DMS 273 (cell line): ENCODE results near the gene PLXNA4.

Experiments
- DNase-seq: peaks from one replicate; lab custom pipeline; 2025; ENCODE audit not compliant: unreplicated experiment; lab: John Stamatoyannopoulos, UW

The PLXNA4 gene

GRCh38 chr7:132565885-132566284 lies 10.4 kb downstream of the PLXNA4 start:
- no peak for DNase-seq

- DNase-seq, result no peak
Measured at GRCh38 chr7:132565441-132565840, 10.8 kb downstream of the PLXNA4 start.

DNA sequence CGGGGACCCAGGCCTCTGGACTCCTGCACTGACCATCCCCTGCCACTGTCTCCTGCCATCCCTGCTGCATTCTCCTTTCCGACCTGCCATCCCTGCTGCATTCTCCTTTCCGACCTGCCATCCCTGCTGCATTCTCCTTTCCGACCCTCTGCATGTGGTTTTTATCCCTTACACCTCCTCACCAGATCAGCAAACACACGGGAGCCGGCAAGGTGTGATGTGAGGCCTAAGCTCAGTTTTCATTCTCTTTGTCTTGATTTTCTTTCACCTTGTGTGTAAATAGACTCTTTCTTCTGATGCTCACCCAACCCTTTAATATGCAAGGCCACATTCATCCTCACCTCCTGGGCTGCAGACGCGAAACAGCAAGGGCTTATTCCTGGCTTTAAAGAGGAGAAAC lies 11.4 kb downstream of the PLXNA4 start:
- DNase-seq, result no peak

DNA sequence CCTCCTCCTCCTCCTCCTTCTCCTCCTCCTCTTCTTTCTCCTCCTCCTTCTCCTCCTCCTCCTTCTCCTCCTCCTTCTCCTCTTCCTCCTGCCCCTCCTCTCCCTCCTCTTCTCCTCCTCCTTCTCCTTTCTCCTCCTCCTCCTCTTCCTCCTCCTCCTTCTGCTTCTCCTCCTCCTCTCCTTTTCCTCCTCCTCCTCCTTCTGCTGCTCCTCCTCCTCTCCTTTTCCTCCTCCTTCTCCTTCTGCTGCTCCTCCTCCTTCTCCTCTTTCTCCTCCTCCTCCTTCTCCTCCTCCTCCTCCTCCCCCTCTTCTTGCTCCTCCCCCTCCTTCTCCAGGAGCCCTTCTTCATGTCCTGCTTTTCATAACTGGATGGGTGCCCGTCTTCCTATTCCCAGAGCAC lies 12.2 kb downstream of the PLXNA4 start:
- DNase-seq, result no peak

- DNase-seq, result no peak
Measured at GRCh38 chr7:132562690-132563089, 13.6 kb downstream of the PLXNA4 start.

DNA sequence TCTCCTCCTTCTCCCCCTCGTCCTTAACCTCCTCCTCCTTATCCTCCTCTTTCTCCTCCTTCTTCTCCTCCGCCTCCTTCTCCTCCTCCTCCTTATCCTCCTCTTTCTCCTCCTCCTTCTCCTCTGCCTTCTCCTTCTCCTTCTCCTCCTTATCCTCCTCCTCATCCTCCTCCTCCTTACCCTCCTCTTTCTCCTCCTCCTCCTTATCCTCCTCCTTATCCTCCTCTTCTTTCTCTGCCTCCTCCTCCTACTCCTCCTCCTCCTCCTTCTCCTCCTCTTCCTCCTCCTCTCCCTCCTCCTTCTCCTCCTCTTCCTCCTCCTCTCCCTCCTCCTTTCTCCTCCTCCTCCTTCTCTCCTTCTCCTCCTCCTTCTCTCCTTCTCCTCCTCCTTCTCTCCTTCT lies 14.5 kb downstream of the PLXNA4 start:
- no peak for DNase-seq

GRCh38 chr7:132560825-132561529 lies 15.3 kb downstream of the PLXNA4 start:
- peak; percentile 47 for DNase-seq

GRCh38 chr7:132560105-132560504 lies 16.2 kb downstream of the PLXNA4 start:
- no peak for DNase-seq

GRCh38 chr7:132558815-132559214 lies 17.5 kb downstream of the PLXNA4 start:
- DNase-seq, result no peak

DNA sequence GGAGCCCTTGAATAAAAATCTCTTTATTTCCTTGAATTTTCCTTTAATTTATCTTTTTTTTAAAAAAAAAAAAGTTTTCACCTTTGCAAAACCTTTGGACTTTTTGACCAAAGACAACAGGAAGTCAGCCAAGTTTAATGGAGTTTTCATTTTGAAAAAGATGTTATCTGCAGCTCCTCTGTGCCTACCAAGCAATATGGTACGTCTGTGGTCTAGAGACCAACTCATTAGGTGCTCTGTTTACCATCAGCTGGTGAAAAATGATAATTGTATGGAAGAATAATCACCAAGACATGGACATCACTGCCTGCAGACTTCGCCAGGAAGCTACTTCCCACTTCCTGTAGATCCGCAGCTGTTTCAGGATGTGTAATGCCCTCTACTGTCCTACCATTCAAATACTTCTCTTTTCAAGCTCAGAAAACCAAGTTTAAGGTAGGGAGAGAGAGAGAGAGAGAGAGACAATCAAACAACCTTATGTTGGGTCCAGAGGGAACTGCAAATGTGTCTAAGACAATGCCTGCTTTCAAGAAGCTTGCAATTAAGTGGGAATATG lies 18.7 kb downstream of the PLXNA4 start:
- DNase-seq, result peak; percentile 44

- no peak for DNase-seq
Measured at GRCh38 chr7:132554446-132554845, 21.8 kb downstream of the PLXNA4 start.

DNA sequence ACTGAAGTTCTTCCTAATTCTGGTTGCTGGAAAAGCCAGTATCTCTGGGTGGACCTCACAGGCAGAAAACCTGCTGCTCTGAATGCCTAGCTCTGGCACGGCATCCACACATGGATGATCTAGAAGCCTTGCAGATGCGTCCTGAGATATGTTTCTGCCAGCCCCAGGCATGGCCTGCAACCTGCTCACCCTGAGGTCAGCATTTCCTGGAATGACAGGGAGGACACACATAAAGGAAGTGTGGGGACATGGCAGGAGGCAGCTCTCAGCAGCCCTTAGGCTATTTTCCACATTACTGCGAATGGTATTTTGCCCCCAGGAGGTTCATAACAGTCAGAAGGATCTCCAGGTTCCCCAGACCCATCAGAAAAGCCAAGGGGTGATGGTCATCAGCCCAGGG lies 23.2 kb downstream of the PLXNA4 start:
- DNase-seq, result no peak

DNA sequence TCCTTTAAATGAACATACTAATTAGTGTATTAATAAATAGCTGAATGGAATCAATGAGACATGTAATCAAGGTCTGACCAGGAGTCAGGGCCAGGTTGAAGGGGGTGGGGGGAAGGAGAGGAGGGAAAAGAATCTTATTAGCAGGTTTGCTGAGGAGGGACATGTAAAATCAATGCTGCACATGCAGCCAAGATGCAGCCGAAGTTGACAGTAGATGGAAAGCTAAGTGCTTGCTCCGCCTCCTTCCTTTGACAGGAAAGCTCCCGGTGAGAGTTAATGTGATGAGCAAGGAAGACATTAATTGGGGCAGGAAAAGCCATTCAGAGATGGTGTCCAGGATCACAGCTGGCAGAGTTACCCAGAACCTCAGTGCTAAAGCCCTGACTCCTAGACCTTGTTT lies 24.4 kb downstream of the PLXNA4 start:
- DNase-seq, result no peak

- DNase-seq, result no peak
Measured at GRCh38 chr7:132551439-132551838, 24.8 kb downstream of the PLXNA4 start.

DNA sequence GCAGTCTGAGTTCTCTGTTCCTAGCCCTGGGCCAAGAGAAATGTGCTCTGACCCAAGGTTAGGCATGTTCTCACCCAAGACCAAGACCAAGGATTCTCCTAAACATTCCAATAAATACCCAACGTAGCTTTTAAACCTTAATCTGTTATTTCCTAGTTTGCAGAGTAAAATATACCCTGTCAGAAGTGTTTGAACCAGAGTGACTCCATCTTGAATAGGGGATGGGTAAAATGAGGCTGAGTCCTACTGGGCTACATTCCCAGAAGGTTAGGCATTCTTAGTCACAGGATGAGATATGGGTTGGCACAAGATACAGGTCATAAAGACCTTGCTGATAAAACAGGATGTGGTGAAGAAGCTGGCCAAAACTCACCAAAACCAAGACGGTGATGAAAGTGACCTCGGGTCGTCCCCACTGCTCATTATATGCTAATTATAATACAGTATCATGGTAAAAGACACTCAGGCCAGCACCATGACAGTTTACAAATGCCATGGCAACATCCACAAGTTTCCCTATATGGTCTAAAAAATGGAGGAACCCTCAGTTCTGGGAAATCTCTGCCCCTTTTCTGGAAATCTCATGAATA lies 27.7 kb downstream of the PLXNA4 start:
- DNase-seq, result no peak

DNA sequence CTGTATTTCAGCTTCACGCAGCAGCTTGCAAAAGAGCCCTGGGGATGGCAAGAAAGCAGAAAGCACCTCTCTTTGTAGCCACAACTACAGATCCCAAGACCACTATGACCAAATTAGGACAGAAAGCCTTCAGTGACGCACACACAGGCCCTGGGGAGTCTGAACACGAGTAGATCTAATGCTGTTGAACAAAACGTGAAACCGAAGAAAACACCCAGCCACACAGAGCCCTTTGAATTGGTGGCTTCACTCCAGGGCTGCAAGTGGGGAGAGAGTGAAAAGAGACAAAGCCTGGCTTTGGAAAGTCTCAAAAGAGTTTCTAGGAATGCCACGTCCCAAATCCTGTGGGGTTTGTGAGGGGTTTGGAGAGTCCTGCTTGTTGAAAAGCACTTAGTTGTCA lies 28.4 kb downstream of the PLXNA4 start:
- no peak for DNase-seq

GRCh38 chr7:132546366-132547127 lies 29.7 kb downstream of the PLXNA4 start:
- DNase-seq, result no peak

GRCh38 chr7:132545756-132546155 lies 30.5 kb downstream of the PLXNA4 start:
- DNase-seq, result no peak

GRCh38 chr7:132544999-132545398 lies 31.3 kb downstream of the PLXNA4 start:
- no peak for DNase-seq

DNA sequence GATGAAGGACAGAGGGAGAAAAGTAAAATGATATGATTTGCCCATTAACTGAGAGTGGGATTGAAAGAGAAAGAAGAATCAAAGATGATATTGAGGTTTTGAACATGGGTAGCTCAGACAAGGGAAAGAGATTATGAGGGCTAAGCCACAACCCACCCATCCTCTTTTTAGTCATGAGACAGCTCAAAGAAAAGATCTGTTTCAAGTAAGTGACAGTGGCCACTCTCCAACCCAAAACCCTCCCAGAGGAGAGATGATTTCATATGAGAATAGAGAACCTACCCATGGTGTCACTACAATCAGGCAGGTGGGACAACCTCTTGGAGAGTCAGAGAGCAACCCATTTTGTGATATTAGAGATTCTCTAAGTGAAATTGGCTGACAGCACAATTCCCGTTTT lies 32.2 kb downstream of the PLXNA4 start:
- no peak for DNase-seq

DNA sequence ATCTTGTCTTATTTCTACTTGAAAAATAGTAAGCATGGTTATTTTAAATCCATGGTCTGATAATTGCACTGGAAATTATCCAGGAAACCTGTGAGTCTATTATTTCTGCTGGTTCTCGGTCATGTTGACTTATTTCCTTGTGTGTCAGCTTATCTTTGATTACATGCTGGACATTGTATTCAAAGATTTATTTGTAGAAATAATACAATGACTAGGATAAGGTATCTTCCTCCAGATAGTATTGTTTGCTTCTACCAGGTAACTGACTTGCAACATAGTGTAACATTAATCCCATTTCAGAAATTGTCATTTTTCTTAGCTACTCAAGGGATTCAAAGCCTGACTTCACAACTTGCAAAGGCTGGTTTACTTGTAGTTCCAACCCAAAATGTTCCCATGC lies 33.4 kb downstream of the PLXNA4 start:
- DNase-seq, result no peak

DNA sequence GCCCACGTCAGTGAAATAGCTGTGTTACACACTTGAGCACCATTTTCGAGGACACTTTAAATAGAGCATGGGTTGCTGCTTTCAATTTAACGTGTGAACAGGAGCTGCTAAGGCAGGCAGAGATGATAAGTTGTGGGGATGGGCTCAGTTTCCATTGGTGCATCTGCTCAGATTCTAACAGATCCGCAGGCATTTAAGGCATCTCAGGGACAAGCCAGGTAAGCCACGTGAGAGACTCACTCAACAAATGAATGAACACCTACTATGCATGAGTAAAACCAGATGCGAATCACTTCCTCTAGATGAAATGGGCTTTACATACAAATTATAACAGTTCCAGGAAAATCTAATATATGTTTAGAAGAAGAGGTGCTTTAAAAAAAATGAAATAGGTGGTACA lies 34.6 kb downstream of the PLXNA4 start:
- no peak for DNase-seq
